ENCODE data around the gene RBM34. TPM values are rescaled to one million over a fixed set of nuclear protein-coding genes. Genes with fewer than 3 reads are reported as not detected.

Gene RBM34
- total and polyA plus RNA-seq, 8 donors, result 9.8 to 79.7 (median 56.7) TPM; not detected in 1

DNA sequence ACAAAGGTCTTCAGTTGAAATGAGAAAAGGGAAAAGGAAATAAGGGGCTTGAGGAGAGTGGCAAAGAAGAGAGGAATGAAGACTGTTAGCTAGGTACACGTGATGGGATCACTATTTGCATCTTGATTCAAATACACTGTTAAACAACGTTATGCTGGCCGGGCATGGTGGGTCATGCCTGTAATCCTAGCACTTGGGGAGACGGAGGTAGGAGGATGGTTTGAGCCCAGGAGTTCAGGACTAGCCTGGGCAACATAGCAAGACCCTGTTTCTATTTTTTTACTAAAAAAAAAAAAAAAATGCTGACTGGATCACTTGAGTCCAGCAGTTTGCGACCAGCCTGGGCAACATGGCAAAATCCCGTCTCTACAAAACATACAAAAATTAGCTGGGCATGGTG lies 2.4 kb downstream of the RBM34 start:
- WGBS, 5 donors, result 85 to 94% (median 91%) methylated on average over 6 of the region's 6 CpGs
- no peak overlapping the region for H3K4me3 ChIP-seq
- intact Hi-C loops (cut with DNase I; ENCODE audit: low total_unique reads), result no loop called here
- peaks cover 16 to 50% (median 32%) of the 10 kb centered on the region in 4 donors for H3K4me1 ChIP-seq
- peaks cover 13 to 60% (median 55%) of the 10 kb centered on the region in 4 donors for H3K36me3 ChIP-seq
- H3K27ac ChIP-seq, result no peak overlapping the region
- no peaks in the 10 kb centered on the region for H3K9me3 ChIP-seq
- DNase-seq, result no peak
- no peak for TF ChIP-seq POLR2AphosphoS5 (IDR thresholded peaks at IDR 0.05)
- TF ChIP-seq POLR2A (IDR thresholded peaks at IDR 0.05), result no peak
- TF ChIP-seq CTCF (IDR thresholded peaks at IDR 0.05), result no peak
- TF ChIP-seq EP300 (IDR thresholded peaks at IDR 0.05), result no peak
- H3K27me3 ChIP-seq, result no peaks in the 10 kb centered on the region

DNA sequence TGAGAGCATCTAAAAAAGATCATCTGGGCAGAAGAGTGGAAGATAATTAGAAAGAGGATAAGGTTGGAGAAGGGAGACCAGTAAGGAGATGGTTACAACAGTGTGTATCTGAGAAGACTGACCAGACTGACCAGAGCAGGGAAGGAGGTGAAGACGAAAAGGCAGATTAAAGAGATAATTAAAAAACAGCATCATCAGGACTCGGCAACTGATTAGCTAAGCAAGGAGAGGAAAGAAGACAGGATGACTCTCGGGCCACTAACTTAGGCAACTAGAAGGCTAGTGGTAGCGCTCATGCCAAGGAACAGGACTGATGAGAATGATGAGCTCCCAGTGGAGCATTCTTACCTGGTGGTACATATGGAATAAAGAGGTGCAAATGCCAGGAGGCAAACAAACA lies 3.9 kb downstream of the RBM34 start:
- Histone ChIP-seq H3K27me3 (no peaks in the 10 kb centered on the region), H3K27ac (no peak overlapping the region), H3K36me3 (peaks cover 22 to 75% (median 70%) of the 10 kb centered on the region in 4 donors), H3K4me3 (no peak overlapping the region), H3K9me3 (no peaks in the 10 kb centered on the region), H3K4me1 (peaks cover 16 to 50% (median 32%) of the 10 kb centered on the region in 4 donors)
- no peak for DNase-seq
- 88 to 94% (median 91%) methylated on average over 4 of the region's 4 CpGs for WGBS, 5 donors
- TF ChIP-seq POLR2AphosphoS5 (IDR thresholded peaks at IDR 0.05), result no peak
- TF ChIP-seq EP300 (IDR thresholded peaks at IDR 0.05), result no peak
- no peak for TF ChIP-seq POLR2A (IDR thresholded peaks at IDR 0.05)
- TF ChIP-seq CTCF (IDR thresholded peaks at IDR 0.05), result no peak
- intact Hi-C loops (cut with DNase I; ENCODE audit: low total_unique reads), result no loop called here

DNA sequence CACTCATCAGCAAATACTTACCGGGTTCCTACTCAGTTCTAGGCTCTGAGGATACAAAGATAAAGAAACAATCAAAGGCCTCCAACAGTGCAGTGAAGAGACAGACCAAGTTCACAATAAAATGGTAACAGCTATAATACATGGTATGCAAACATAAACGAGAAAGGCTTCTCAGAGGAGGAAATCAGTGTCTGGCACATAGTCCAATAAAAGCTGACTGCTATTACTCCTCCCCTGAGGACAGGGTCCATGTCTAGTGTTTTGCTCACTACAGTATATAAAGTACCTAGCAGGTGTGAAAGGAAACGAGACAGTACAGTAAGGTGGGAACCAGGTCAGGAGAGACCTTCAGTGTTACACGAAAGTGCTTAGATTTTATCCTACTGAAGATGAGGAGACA lies 4.3 kb downstream of the RBM34 start:
- no peak overlapping the region for H3K27ac ChIP-seq
- WGBS, 5 donors, result 69 to 74% (median 71%) methylated on average over 4 of the region's 4 CpGs
- intact Hi-C loops (cut with DNase I; ENCODE audit: low total_unique reads), result no loop called here
- H3K9me3 ChIP-seq, result no peaks in the 10 kb centered on the region
- TF ChIP-seq CTCF (IDR thresholded peaks at IDR 0.05) (no peak), EP300 (IDR thresholded peaks at IDR 0.05) (no peak), POLR2AphosphoS5 (IDR thresholded peaks at IDR 0.05) (no peak), POLR2A (IDR thresholded peaks at IDR 0.05) (no peak)
- H3K36me3 ChIP-seq, result peaks cover 26 to 79% (median 75%) of the 10 kb centered on the region in 4 donors
- no peak overlapping the region for H3K4me3 ChIP-seq
- no peaks in the 10 kb centered on the region for H3K27me3 ChIP-seq
- H3K4me1 ChIP-seq, result peaks cover 13 to 46% (median 29%) of the 10 kb centered on the region in 4 donors
- DNase-seq, result no peak

GRCh38 chr1:235156265-235156664 lies 4.8 kb downstream of the RBM34 start:
- intact Hi-C loops (cut with DNase I; ENCODE audit: low total_unique reads), result no loop called here
- H3K9me3 ChIP-seq, result no peaks in the 10 kb centered on the region
- H3K4me3 ChIP-seq, result no peak overlapping the region
- H3K4me1 ChIP-seq, result peaks cover 11 to 43% (median 26%) of the 10 kb centered on the region in 4 donors
- no peak for TF ChIP-seq EP300 (IDR thresholded peaks at IDR 0.05)
- TF ChIP-seq CTCF (IDR thresholded peaks at IDR 0.05), result no peak
- no peak for TF ChIP-seq POLR2AphosphoS5 (IDR thresholded peaks at IDR 0.05)
- no peak for TF ChIP-seq POLR2A (IDR thresholded peaks at IDR 0.05)
- H3K27ac ChIP-seq, result no peak overlapping the region
- 90 to 93% (median 91%) methylated on average over 3 of the region's 3 CpGs for WGBS, 5 donors
- peaks cover 31 to 84% (median 79%) of the 10 kb centered on the region in 4 donors for H3K36me3 ChIP-seq
- no peak for DNase-seq
- H3K27me3 ChIP-seq, result no peaks in the 10 kb centered on the region

Measured in stomach (tissue), 9 donors.